ENCODE data around the gene RNF128. TPM values are rescaled to one million over a fixed set of nuclear protein-coding genes. Genes with fewer than 3 reads are reported as not detected.

Gene RNF128
- total RNA-seq, 2 experiments from 2014 or later, result not detected

- Mint-ChIP-seq H3K36me3 (no peaks in the 10 kb centered on the region), H3K4me1 (ENCODE audit: low read depth) (no peaks in the 10 kb centered on the region), H3K9me3 (no peaks in the 10 kb centered on the region), H3K27ac (no peak overlapping the region), H3K27me3 (peaks cover 4% of the 10 kb centered on the region), H3K4me3 (no peak overlapping the region)
- DNase-seq, result no peak
- intact Hi-C loops (cut with micrococcal nuclease), result no loop called here
- ChIA-PET CTCF (no interaction called here), POLR2A (no interaction called here)
Measured at GRCh38 chrX:106716463-106716862, 10.0 kb upstream of the RNF128 start.

- Mint-ChIP-seq H3K4me1 (ENCODE audit: low read depth) (no peaks in the 10 kb centered on the region), H3K27me3 (peaks cover 4% of the 10 kb centered on the region), H3K4me3 (no peak overlapping the region), H3K9me3 (no peaks in the 10 kb centered on the region), H3K36me3 (no peaks in the 10 kb centered on the region), H3K27ac (no peak overlapping the region)
- ChIA-PET CTCF (no interaction called here), POLR2A (no interaction called here)
- intact Hi-C loops (cut with micrococcal nuclease), result no loop called here
- DNase-seq, result no peak
Measured at GRCh38 chrX:106718709-106719108, 7.8 kb upstream of the RNF128 start.

- CTCF ChIA-PET, result no interaction called here
- H3K4me1 Mint-ChIP-seq (ENCODE audit: low read depth), result peaks cover 5% of the 10 kb centered on the region
- peak overlapping the region; percentile 69 for H3K4me3 Mint-ChIP-seq
- DNase-seq, result no peak
- H3K27me3 Mint-ChIP-seq, result peaks cover 18% of the 10 kb centered on the region
- POLR2A ChIA-PET, result no interaction called here
- H3K27ac Mint-ChIP-seq, result no peak overlapping the region
- no peaks in the 10 kb centered on the region for H3K36me3 Mint-ChIP-seq
- intact Hi-C loops (cut with micrococcal nuclease), result loop anchor here (5.0 to 10.0 kb wide), 2 partner anchors 114 to 241 kb away; partner anchors contain the start of gene RADX
- no peaks in the 10 kb centered on the region for H3K9me3 Mint-ChIP-seq
Measured at GRCh38 chrX:106725931-106726330, 570 bp upstream of the RNF128 start.

GRCh38 chrX:106728337-106728736, 1.8 kb downstream of the RNF128 start:
- intact Hi-C loops (cut with micrococcal nuclease), result loop anchor here (5.0 to 10.0 kb wide), 2 partner anchors 116 to 244 kb away; partner anchors contain the start of gene RADX
- POLR2A ChIA-PET, result no interaction called here
- H3K9me3 Mint-ChIP-seq, result no peaks in the 10 kb centered on the region
- H3K27ac Mint-ChIP-seq, result no peak overlapping the region
- DNase-seq, result no peak
- H3K4me1 Mint-ChIP-seq (ENCODE audit: low read depth), result peaks cover 5% of the 10 kb centered on the region
- no peak overlapping the region for H3K4me3 Mint-ChIP-seq
- CTCF ChIA-PET, result no interaction called here
- H3K36me3 Mint-ChIP-seq, result no peaks in the 10 kb centered on the region
- peaks cover 18% of the 10 kb centered on the region for H3K27me3 Mint-ChIP-seq

GRCh38 chrX:106730401-106730800, 3.9 kb downstream of the RNF128 start:
- Mint-ChIP-seq H3K27ac (no peak overlapping the region), H3K36me3 (no peaks in the 10 kb centered on the region), H3K4me3 (no peak overlapping the region), H3K9me3 (no peaks in the 10 kb centered on the region), H3K27me3 (peaks cover 12% of the 10 kb centered on the region), H3K4me1 (ENCODE audit: low read depth) (peaks cover 5% of the 10 kb centered on the region)
- DNase-seq, result no peak
- intact Hi-C loops (cut with micrococcal nuclease), result no loop called here
- POLR2A ChIA-PET, result no interaction called here
- CTCF ChIA-PET, result no interaction called here

GRCh38 chrX:106731590-106731989, 5.1 kb downstream of the RNF128 start:
- Mint-ChIP-seq H3K36me3 (no peaks in the 10 kb centered on the region), H3K4me3 (no peak overlapping the region), H3K27ac (no peak overlapping the region), H3K4me1 (ENCODE audit: low read depth) (no peaks in the 10 kb centered on the region), H3K27me3 (peaks cover 4% of the 10 kb centered on the region), H3K9me3 (no peaks in the 10 kb centered on the region)
- intact Hi-C loops (cut with micrococcal nuclease), result no loop called here
- DNase-seq, result no peak
- ChIA-PET POLR2A (no interaction called here), CTCF (no interaction called here)

- CTCF ChIA-PET, result no interaction called here
- Mint-ChIP-seq H3K27me3 (no peaks in the 10 kb centered on the region), H3K4me1 (ENCODE audit: low read depth) (no peaks in the 10 kb centered on the region), H3K27ac (no peak overlapping the region), H3K9me3 (no peaks in the 10 kb centered on the region), H3K4me3 (no peak overlapping the region), H3K36me3 (no peaks in the 10 kb centered on the region)
- intact Hi-C loops (cut with micrococcal nuclease), result no loop called here
- POLR2A ChIA-PET, result no interaction called here
- DNase-seq, result no peak
Measured at GRCh38 chrX:106734827-106735226, 8.3 kb downstream of the RNF128 start.

- ChIA-PET POLR2A (no interaction called here), CTCF (no interaction called here)
- Mint-ChIP-seq H3K4me1 (ENCODE audit: low read depth) (no peaks in the 10 kb centered on the region), H3K9me3 (no peaks in the 10 kb centered on the region), H3K36me3 (no peaks in the 10 kb centered on the region), H3K4me3 (no peak overlapping the region), H3K27me3 (peaks cover 2% of the 10 kb centered on the region), H3K27ac (no peak overlapping the region)
- DNase-seq, result no peak
- intact Hi-C loops (cut with micrococcal nuclease), result no loop called here
Measured at GRCh38 chrX:106740193-106740780, 13.8 kb downstream of the RNF128 start.

- peaks cover 2% of the 10 kb centered on the region for H3K27me3 Mint-ChIP-seq
- no peak for DNase-seq
- H3K4me1 Mint-ChIP-seq (ENCODE audit: low read depth), result no peaks in the 10 kb centered on the region
- intact Hi-C loops (cut with micrococcal nuclease), result no loop called here
- ChIA-PET POLR2A (no interaction called here), CTCF (no interaction called here)
- no peak overlapping the region for H3K27ac Mint-ChIP-seq
- no peaks in the 10 kb centered on the region for H3K9me3 Mint-ChIP-seq
- H3K4me3 Mint-ChIP-seq, result no peak overlapping the region
- no peaks in the 10 kb centered on the region for H3K36me3 Mint-ChIP-seq
Measured at GRCh38 chrX:106742193-106742592, 15.7 kb downstream of the RNF128 start.

- no peaks in the 10 kb centered on the region for H3K36me3 Mint-ChIP-seq
- no peak for DNase-seq
- H3K9me3 Mint-ChIP-seq, result no peaks in the 10 kb centered on the region
- H3K27ac Mint-ChIP-seq, result no peak overlapping the region
- ChIA-PET POLR2A (no interaction called here), CTCF (no interaction called here)
- intact Hi-C loops (cut with micrococcal nuclease), result no loop called here
- H3K27me3 Mint-ChIP-seq, result peaks cover 2% of the 10 kb centered on the region
- H3K4me3 Mint-ChIP-seq, result no peak overlapping the region
- H3K4me1 Mint-ChIP-seq (ENCODE audit: low read depth), result no peaks in the 10 kb centered on the region
Measured at GRCh38 chrX:106742805-106743204, 16.3 kb downstream of the RNF128 start.

GRCh38 chrX:106748377-106748776, 21.9 kb downstream of the RNF128 start:
- peaks cover 4% of the 10 kb centered on the region for H3K9me3 Mint-ChIP-seq
- H3K27ac Mint-ChIP-seq, result no peak overlapping the region
- intact Hi-C loops (cut with micrococcal nuclease), result no loop called here
- H3K4me1 Mint-ChIP-seq (ENCODE audit: low read depth), result no peaks in the 10 kb centered on the region
- DNase-seq, result no peak
- H3K27me3 Mint-ChIP-seq, result peaks cover 5% of the 10 kb centered on the region
- no peak overlapping the region for H3K4me3 Mint-ChIP-seq
- ChIA-PET POLR2A (no interaction called here), CTCF (no interaction called here)
- H3K36me3 Mint-ChIP-seq, result no peaks in the 10 kb centered on the region

- Mint-ChIP-seq H3K9me3 (peaks cover 4% of the 10 kb centered on the region), H3K27me3 (peaks cover 3% of the 10 kb centered on the region), H3K36me3 (no peaks in the 10 kb centered on the region), H3K4me1 (ENCODE audit: low read depth) (no peaks in the 10 kb centered on the region), H3K27ac (no peak overlapping the region), H3K4me3 (no peak overlapping the region)
- ChIA-PET POLR2A (no interaction called here), CTCF (no interaction called here)
- DNase-seq, result no peak
- intact Hi-C loops (cut with micrococcal nuclease), result no loop called here
Measured at GRCh38 chrX:106751407-106751806, 24.9 kb downstream of the RNF128 start.

GRCh38 chrX:106752101-106752678, 25.7 kb downstream of the RNF128 start:
- Mint-ChIP-seq H3K36me3 (no peaks in the 10 kb centered on the region), H3K27me3 (peaks cover 3% of the 10 kb centered on the region), H3K9me3 (peaks cover 4% of the 10 kb centered on the region), H3K4me3 (no peak overlapping the region), H3K27ac (no peak overlapping the region), H3K4me1 (ENCODE audit: low read depth) (no peaks in the 10 kb centered on the region)
- no peak for DNase-seq
- ChIA-PET CTCF (no interaction called here), POLR2A (no interaction called here)
- intact Hi-C loops (cut with micrococcal nuclease), result no loop called here
